Endothelial cell of umbilical vein (primary cell): Measurements from ENCODE around the gene C13orf46. TPM values are rescaled to one million over a fixed set of nuclear protein-coding genes. Genes with fewer than 3 reads are reported as not detected.

Experiments used
- BruUV-seq: library from RNA; stranded (reverse); fragments of 400-500 nt; replicated peaks from 2 replicates; lab custom pipeline; 2021; lab: Mats Ljungman, UMichigan
- CTCF ChIA-PET: fragments of 300-600, 350-600 bp; sonication (Branson Sonifier 250); formaldehyde crosslinking; loops from one replicate; lab custom pipeline; 2021; ENCODE audit warnings: antibody characterized with exemption, inconsistent platforms; lab: Charles Lee
- POLR2A ChIA-PET: fragments of 300-600, 350-600 bp; sonication (Branson Sonifier 250); formaldehyde crosslinking; loops from one replicate; lab custom pipeline; 2021; ENCODE audit warnings: antibody characterized with exemption, inconsistent platforms; lab: Charles Lee
- DNase-seq: peaks from one replicate; pipeline ENCODE4 v3.0.0-alpha.2; 2011; ENCODE audit warnings: low read depth, low spot score
- FAIRE-seq: peaks from 2 replicates; lab custom pipeline; 2011; peaks lifted over from hg19 to GRCh38; lab: Jason Lieb, UNC
- H2AFZ ChIP-seq: 2 replicates; pipeline ENCODE4 v1.6.0; 2012; ENCODE audit warnings: low read depth, low read length, control low read depth, inconsistent platforms
- H3K27ac ChIP-seq: 2 replicates; pipeline ENCODE4 v1.5.1; 2011; ENCODE audit warnings: low read depth, mild to moderate bottlenecking, control low read depth, low read length, moderate library complexity; ENCODE audit not compliant: insufficient read depth
- H3K27me3 ChIP-seq, 2 experiments: 2 replicates each; pipeline versions ENCODE4 v1.6.0 to v1.6.1; 2011; ENCODE audit warnings: low read length in 2 of 2, mixed read lengths in 1 of 2; ENCODE audit not compliant: control insufficient read depth in 2 of 2, insufficient read depth in 2 of 2
- H3K36me3 ChIP-seq, 2 experiments: 2 replicates in 1 of 2; 3 replicates in 1 of 2; pipeline ENCODE4 v1.5.1; 2011; ENCODE audit warnings: low read length in 2 of 2, mild to moderate bottlenecking in 1 of 2, moderate library complexity in 1 of 2; ENCODE audit not compliant: control insufficient read depth in 2 of 2, insufficient read depth in 2 of 2; ENCODE audit errors: extremely low read depth in 1 of 2
- H3K4me1 ChIP-seq: 3 replicates; pipeline ENCODE4 v1.5.1; 2011; ENCODE audit warnings: mild to moderate bottlenecking, low read length; ENCODE audit not compliant: control insufficient read depth, insufficient read depth; ENCODE audit errors: extremely low read depth
- H3K4me2 ChIP-seq: 2 replicates; pipeline ENCODE4 v1.6.1; 2011; ENCODE audit warnings: low read length, control low read depth, mixed read lengths; ENCODE audit not compliant: insufficient read depth
- H3K4me3 ChIP-seq, 3 experiments: fragments of 200-600 bp in 1 of 3; sonication (generic), shearing (Covaris generic) in 1 of 3; replicated peaks in 1 of 3; 2 replicates each; pipeline ENCODE4 v1.5.1; 2011 to 2016; ENCODE audit warnings: control low read depth in 3 of 3, low read length in 3 of 3, mild to moderate bottlenecking in 2 of 3, inconsistent platforms in 1 of 3, low read depth in 1 of 3, moderate library complexity in 1 of 3; ENCODE audit not compliant: insufficient read depth in 1 of 3
- H3K79me2 ChIP-seq: 2 replicates; pipeline ENCODE4 v1.6.0; 2012; ENCODE audit warnings: low read length, inconsistent platforms; ENCODE audit not compliant: control insufficient read depth, insufficient read depth
- H3K9ac ChIP-seq: replicated peaks from 2 replicates; pipeline ENCODE3; 2011; ENCODE audit warnings: low read length, control low read depth; ENCODE audit not compliant: insufficient read depth; ENCODE audit errors: extremely low read depth
- H3K9me1 ChIP-seq: replicated peaks from 3 replicates; pipeline ENCODE4 v1.6.0; 2011; ENCODE audit warnings: mild to moderate bottlenecking, low read length; ENCODE audit not compliant: control insufficient read depth, insufficient read depth; ENCODE audit errors: extremely low read depth
- H3K9me3 ChIP-seq: replicated peaks from 2 replicates; pipeline ENCODE4 v1.5.1; 2012; ENCODE audit warnings: low read length, inconsistent platforms; ENCODE audit not compliant: control insufficient read depth, insufficient read depth
- H4K20me1 ChIP-seq: replicated peaks from 2 replicates; pipeline ENCODE3; 2011; ENCODE audit warnings: mild to moderate bottlenecking, low read length; ENCODE audit not compliant: control insufficient read depth, insufficient read depth; ENCODE audit errors: extremely low read depth
- CTCF ChIP-seq, 2 donors: IDR thresholded peaks; 1 replicate in 1 of 2; 2 replicates in 1 of 2; pipeline ENCODE4 v1.5.1; 2011; ENCODE audit warnings: low read length in 2 of 2, mild to moderate bottlenecking in 2 of 2, moderate library complexity in 2 of 2, control low read depth in 1 of 2, inconsistent platforms in 1 of 2, low read depth in 1 of 2; ENCODE audit not compliant: insufficient read depth in 1 of 2; ENCODE audit errors: extremely low read depth in 1 of 2
- EZH2 ChIP-seq: IDR thresholded peaks from 2 replicates; pipeline ENCODE4 v1.6.1; 2012; ENCODE audit warnings: borderline replicate concordance, low read depth, mild to moderate bottlenecking, moderate library complexity, low read length, inconsistent platforms; ENCODE audit not compliant: severe bottlenecking
- FOS ChIP-seq: IDR thresholded peaks from 2 replicates; pipeline ENCODE4 v1.6.1; 2011; ENCODE audit warnings: mild to moderate bottlenecking, low read length, moderate library complexity, borderline replicate concordance; ENCODE audit not compliant: insufficient read depth
- GATA2 ChIP-seq: IDR thresholded peaks from 2 replicates; pipeline ENCODE4 v1.7.0; 2011; ENCODE audit warnings: low read depth, mild to moderate bottlenecking, moderate library complexity, mixed read lengths, low read length; ENCODE audit not compliant: insufficient read length, insufficient read depth
- JUN ChIP-seq: IDR thresholded peaks from 2 replicates; pipeline ENCODE4 v1.6.1; 2011; ENCODE audit warnings: borderline replicate concordance, low read depth; ENCODE audit not compliant: insufficient read length, insufficient read depth
- MAX ChIP-seq: IDR thresholded peaks from 2 replicates; pipeline ENCODE4 v1.6.1; 2011; ENCODE audit not compliant: insufficient read depth, insufficient read length
- MYC ChIP-seq: IDR thresholded peaks from one replicate; pipeline ENCODE4 v1.6.1; 2011; ENCODE audit warnings: mild to moderate bottlenecking, low read depth, low read length
- POLR2A ChIP-seq: IDR thresholded peaks from 2 replicates; pipeline ENCODE4 v1.6.1; 2012; ENCODE audit warnings: low read depth, mild to moderate bottlenecking, control low read depth, low read length
- POLR2AphosphoS5 ChIP-seq: IDR thresholded peaks from 2 replicates; pipeline ENCODE4 v1.6.1; 2012; ENCODE audit warnings: low read depth, mild to moderate bottlenecking, control low read depth, low read length, moderate library complexity; ENCODE audit not compliant: insufficient read depth
- dilution Hi-C: fragments of 300-500 bp; cut with MboI; formaldehyde crosslinking; loops from one replicate; pipeline ENCODE4 v1.15.0; 2019; ENCODE audit warnings: low sequenced_read_pairs; ENCODE audit not compliant: extremely low pct_ligation_motif_present
- intact Hi-C: fragments of 100-400 bp; cut with micrococcal nuclease; formaldehyde crosslinking; loops from one replicate; pipeline ENCODE4 v1.10.0; 2022
- polyA plus RNA-seq, 4 experiments: library from polyadenylated mRNA; depleted of rRNA in 3 of 4; stranded (reverse) in 3 of 4; unstranded in 1 of 4; fragments of >200 nt; gene quantifications; 2 replicates each; pipeline versions ENCODE4 v1.2.1 to v1.2.3, GENCODE V29; 2011 to 2012; ENCODE audit warnings: missing spikeins in 1 of 4
- total RNA-seq: library from RNA; stranded (reverse); gene quantifications from 2 replicates; pipeline ENCODE4 v1.2.3, GENCODE V29; 2021

C13orf46 gene
- total and polyA plus RNA-seq, 2 donors (not counting 3 experiments of a cell fraction or from before 2014, with no cell fraction given), result 1.3 to 1.7 TPM

GRCh38 chr13:114022876-114023275 lies 49.0 kb upstream of the C13orf46 start:
- Histone ChIP-seq H3K27me3 (no peaks in the 10 kb centered on the region), H3K9ac (no peak overlapping the region), H3K4me2 (no peak overlapping the region), H3K4me3 (no peak overlapping the region), H3K27ac (no peak overlapping the region), H4K20me1 (no peaks in the 10 kb centered on the region), H3K36me3 (peaks cover 7 to 57% of the 10 kb centered on the region in 2 experiments), H3K9me3 (no peaks in the 10 kb centered on the region), H3K9me1 (no peaks in the 10 kb centered on the region), H2AFZ (no peak overlapping the region), H3K4me1 (peaks cover 14% of the 10 kb centered on the region), H3K79me2 (peaks cover 13% of the 10 kb centered on the region)
- ChIA-PET CTCF (no interaction called here), POLR2A (no interaction called here)
- FAIRE-seq (no peak), DNase-seq (no peak)
- no TSS peak for BruUV-seq
- intact Hi-C loops (no loop called here), dilution Hi-C loops (no loop called here)
- TF ChIP-seq MAX, result no peak
- no peak for TF ChIP-seq MYC
- TF ChIP-seq FOS, result no peak
- TF ChIP-seq GATA2, result no peak
- no peak for TF ChIP-seq POLR2AphosphoS5
- no peak for TF ChIP-seq CTCF (IDR thresholded peaks at IDR 0.05; ENCODE audit: extremely low read depth in 1 of 2, insufficient read depth in 1 of 2, low read depth in 1 of 2, low read length in 2 of 2)
- TF ChIP-seq JUN, result no peak
- no peak for TF ChIP-seq EZH2
- no peak for TF ChIP-seq POLR2A
